GM23338 (cell line): Measurements from ENCODE around the gene BID. TPM values are rescaled to one million over a fixed set of nuclear protein-coding genes. Genes with fewer than 3 reads are reported as not detected.

Experiments
- ATAC-seq: fragments of 200-7000 bp; cut with Tn5 transposase; 3 replicates; pipeline ENCODE4 v1.9.1; 2020
- DNase-seq: peaks from one replicate; pipeline ENCODE4 v3.0.0-alpha.2; 2015; ENCODE audit warnings: low spot score
- H2AFZ ChIP-seq: fragments of 200-600 bp; sonication (generic); 2 replicates; pipeline ENCODE4 v1.8.0; 2016; ENCODE audit warnings: antibody characterized with exemption, mild to moderate bottlenecking, moderate library complexity
- H3F3A ChIP-seq: fragments of 200-600 bp; sonication (generic); replicated peaks from 2 replicates; pipeline ENCODE4 v1.8.0; 2017; ENCODE audit warnings: antibody characterized with exemption, mixed run types, low read depth
- H3K27ac ChIP-seq: fragments of 200-600 bp; sonication (generic); 2 replicates; pipeline ENCODE4 v1.6.1; 2016; ENCODE audit warnings: low read depth
- H3K27me3 ChIP-seq: fragments of 200-600 bp; sonication (generic); 2 replicates; pipeline ENCODE4 v1.8.0; 2016; ENCODE audit warnings: mild to moderate bottlenecking, mixed run types, moderate library complexity; ENCODE audit not compliant: insufficient read depth
- H3K36me3 ChIP-seq: fragments of 200-600 bp; sonication (generic); 2 replicates; pipeline ENCODE4 v1.8.0; 2016; ENCODE audit warnings: mild to moderate bottlenecking; ENCODE audit not compliant: insufficient read depth
- H3K4me1 ChIP-seq: fragments of 200-600 bp; sonication (generic); 2 replicates; pipeline ENCODE4 v1.8.0; 2016; ENCODE audit warnings: mild to moderate bottlenecking, moderate library complexity; ENCODE audit not compliant: insufficient read depth
- H3K4me2 ChIP-seq: fragments of 200-600 bp; sonication (generic); 2 replicates; pipeline ENCODE4 v1.7.1; 2017; ENCODE audit warnings: mixed run types
- H3K4me3 ChIP-seq: fragments of 200-600 bp; sonication (generic); 2 replicates; pipeline ENCODE4 v1.6.1; 2016; ENCODE audit warnings: mixed run types
- H3K79me2 ChIP-seq: fragments of 200-600 bp; sonication (generic); replicated peaks from 2 replicates; pipeline ENCODE4 v1.8.0; 2017; ENCODE audit warnings: mild to moderate bottlenecking; ENCODE audit not compliant: insufficient read depth
- H3K9me2 ChIP-seq: fragments of 200-600 bp; sonication (generic); 2 replicates; pipeline ENCODE4 v1.8.0; 2017; ENCODE audit not compliant: insufficient read depth
- H4K20me1 ChIP-seq: fragments of 200-600 bp; sonication (generic); replicated peaks from 2 replicates; pipeline ENCODE4 v1.8.0; 2017; ENCODE audit warnings: mild to moderate bottlenecking; ENCODE audit not compliant: insufficient read depth
- H3K27ac Mint-ChIP-seq: 2 replicates; pipeline ENCODE4 v1.8.0; 2020; ENCODE audit warnings: inconsistent platforms, mild to moderate bottlenecking, moderate library complexity, mixed read lengths
- H3K27me3 Mint-ChIP-seq: 3 replicates; pipeline ENCODE4 v1.8.0; 2022; ENCODE audit warnings: low read depth, mild to moderate bottlenecking, moderate library complexity, mixed read lengths, inconsistent platforms; ENCODE audit not compliant: insufficient read depth, poor library complexity
- H3K36me3 Mint-ChIP-seq: 3 replicates; pipeline ENCODE4 v1.8.0; 2021; ENCODE audit warnings: low read depth, mild to moderate bottlenecking, inconsistent platforms, moderate library complexity, mixed read lengths
- H3K4me1 Mint-ChIP-seq: 3 replicates; pipeline ENCODE4 v1.8.0; 2020; ENCODE audit warnings: mild to moderate bottlenecking, inconsistent platforms, mixed read lengths
- H3K4me3 Mint-ChIP-seq: 3 replicates; pipeline ENCODE4 v1.8.0; 2021; ENCODE audit warnings: moderate library complexity, mild to moderate bottlenecking, inconsistent platforms, mixed read lengths
- H3K9me3 Mint-ChIP-seq: 3 replicates; pipeline ENCODE4 v1.8.0; 2020; ENCODE audit warnings: moderate library complexity, mild to moderate bottlenecking, inconsistent platforms, mixed read lengths
- ETS1 ChIP-seq: IDR thresholded peaks from 2 replicates; pipeline ENCODE4 v1.6.1; 2016; ENCODE audit warnings: antibody characterized with exemption
- JUNB ChIP-seq: IDR thresholded peaks from one replicate; pipeline ENCODE4 v1.6.1; 2016; ENCODE audit warnings: antibody characterized with exemption; ENCODE audit not compliant: unreplicated experiment
- NANOG ChIP-seq: IDR thresholded peaks from 2 replicates; pipeline ENCODE4 v1.6.1; 2016; ENCODE audit warnings: antibody characterized with exemption, borderline replicate concordance
- REST ChIP-seq: IDR thresholded peaks from one replicate; pipeline ENCODE4 v1.6.1; 2018; ENCODE audit warnings: antibody characterized with exemption; ENCODE audit not compliant: unreplicated experiment
- STAT1 ChIP-seq: IDR thresholded peaks from one replicate; pipeline ENCODE4 v1.6.1; 2016; ENCODE audit warnings: antibody characterized with exemption; ENCODE audit not compliant: unreplicated experiment
- ZNF331 ChIP-seq: fragments of 250-450 bp; sonication (Bioruptor Pico); IDR thresholded peaks from 2 replicates; pipeline ENCODE4 v1.5.0; 2020; ENCODE audit warnings: low read depth, mild to moderate bottlenecking, moderate library complexity
- ZNF462 ChIP-seq: fragments of 250-450 bp; sonication (Bioruptor Pico); IDR thresholded peaks from 2 replicates; pipeline ENCODE4 v1.5.0; 2020; ENCODE audit warnings: mild to moderate bottlenecking, moderate library complexity
- polyA plus RNA-seq: library from polyadenylated mRNA; unstranded; fragments of >200 nt; fragmentation: Nextera tagmentation; extraction: Ambion mirVana; gene quantifications from 2 replicates; pipeline ENCODE4 v1.2.1, GENCODE V29; 2016
- total RNA-seq: library from RNA; depleted of rRNA; stranded (reverse); fragments of >200 nt; shearing (Covaris generic); gene quantifications from 2 replicates; pipeline ENCODE4 v1.2.3, GENCODE V29; 2014

BID gene
- total and polyA plus RNA-seq, 2 experiments from 2014 or later, result 65.1 to 125 TPM

GRCh38 chr22:17808693-17809403 is 34.6 kb upstream of the BID start:
- DNase-seq, result no peak
- Histone ChIP-seq H3F3A (0 out of 2 replicates have a peak, but pooled peaks cover 3% of the 10 kb centered on the region), H4K20me1 (no peaks in the 10 kb centered on the region), H3K4me2 (no peak overlapping the region), H3K79me2 (no peaks in the 10 kb centered on the region), H2AFZ (no peak overlapping the region), H3K9me2 (no peaks in the 10 kb centered on the region), H3K36me3 (peaks cover 5% of the 10 kb centered on the region; the same call in 1 of the 2 replicates), H3K4me1 (no peaks in the 10 kb centered on the region), H3K27me3 (no peaks in the 10 kb centered on the region), H3K4me3 (no peak overlapping the region), H3K27ac (no peak overlapping the region)
- Mint-ChIP-seq H3K27me3 (peaks cover 6% of the 10 kb centered on the region), H3K9me3 (no peaks in the 10 kb centered on the region), H3K4me1 (peaks cover 9% of the 10 kb centered on the region; the same call in 2 of the 3 replicates), H3K4me3 (no peak overlapping the region), H3K36me3 (peaks cover 7% of the 10 kb centered on the region), H3K27ac (no peak overlapping the region)
- ATAC-seq, result peak; percentile 46
- no peak for TF ChIP-seq REST

GRCh38 chr22:17807578-17808410 is 33.5 kb upstream of the BID start:
- Histone ChIP-seq H3K79me2 (no peaks in the 10 kb centered on the region), H3K4me1 (no peaks in the 10 kb centered on the region), H3K9me2 (no peaks in the 10 kb centered on the region), H3K4me2 (no peak overlapping the region), H2AFZ (no peak overlapping the region), H3K27ac (no peak overlapping the region), H3K27me3 (no peaks in the 10 kb centered on the region), H3F3A (0 out of 2 replicates have a peak, but pooled peaks cover 3% of the 10 kb centered on the region), H4K20me1 (no peaks in the 10 kb centered on the region), H3K4me3 (no peak overlapping the region), H3K36me3 (peaks cover 5% of the 10 kb centered on the region; the same call in 1 of the 2 replicates)
- DNase-seq (no peak), ATAC-seq (peak; percentile 31; the same call in 1 of the 3 replicates)
- peaks cover 2% of the 10 kb centered on the region for H3K27me3 Mint-ChIP-seq
- H3K36me3 Mint-ChIP-seq, result peaks cover 7% of the 10 kb centered on the region
- no peaks in the 10 kb centered on the region for H3K9me3 Mint-ChIP-seq
- no peak overlapping the region for H3K4me3 Mint-ChIP-seq
- no peak overlapping the region for H3K27ac Mint-ChIP-seq
- peaks cover 9% of the 10 kb centered on the region; the same call in 2 of the 3 replicates for H3K4me1 Mint-ChIP-seq
- TF ChIP-seq ETS1 (no peak), ZNF462 (CRISPR knock-in tag) (no peak), JUNB (no peak), NANOG (no peak), STAT1 (no peak), ZNF331 (CRISPR knock-in tag) (no peak)
